Spleen (tissue), 11 donors: Measurements from ENCODE around the gene SH2D2A. TPM values are rescaled to one million over a fixed set of nuclear protein-coding genes. Genes with fewer than 3 reads are reported as not detected.
A peak's percentile ranks its signal among the peaks of the same experiment; 100 is the strongest.

Experiments
- DNase-seq: peaks from one replicate; pipeline ENCODE4 v3.0.0-alpha.2; 2020
- H3K27ac ChIP-seq, 8 donors: fragments of 200-600 bp; sonication (generic) in 7 of 8; 1 replicate in 4 of 8; 2 replicates in 4 of 8; pipeline versions ENCODE4 v1.5.0 to v1.8.0; 2016 to 2021; ENCODE audit warnings: inconsistent platforms in 4 of 8, mild to moderate bottlenecking in 4 of 8, moderate library complexity in 1 of 8
- H3K27me3 ChIP-seq, 7 donors: fragments of 200-600 bp; sonication (generic) in 6 of 7; replicated peaks in 1 of 7; 1 replicate in 4 of 7; 2 replicates in 3 of 7; pipeline versions ENCODE4 v1.5.0 to v1.8.0; 2016 to 2021; ENCODE audit warnings: inconsistent platforms in 3 of 7, mild to moderate bottlenecking in 1 of 7
- H3K36me3 ChIP-seq, 6 donors: fragments of 200-600 bp; sonication (generic) in 5 of 6; 1 replicate in 4 of 6; 2 replicates in 2 of 6; pipeline versions ENCODE4 v1.5.0 to v1.8.0; 2016 to 2021; ENCODE audit warnings: inconsistent platforms in 2 of 6
- H3K4me1 ChIP-seq, 6 donors: fragments of 200-600 bp; sonication (generic) in 5 of 6; 1 replicate in 3 of 6; 2 replicates in 3 of 6; pipeline versions ENCODE4 v1.5.0 to v1.8.0; 2016 to 2021; ENCODE audit warnings: inconsistent platforms in 3 of 6
- H3K4me3 ChIP-seq, 8 donors: fragments of 200-600 bp; sonication (generic) in 7 of 8; 1 replicate in 4 of 8; 2 replicates in 4 of 8; pipeline versions ENCODE4 v1.5.0 to v1.8.0; 2016 to 2021; ENCODE audit warnings: inconsistent platforms in 4 of 8, mild to moderate bottlenecking in 4 of 8, moderate library complexity in 2 of 8
- H3K9me3 ChIP-seq, 8 donors: fragments of 200-600 bp; sonication (generic) in 7 of 8; 1 replicate in 4 of 8; 2 replicates in 4 of 8; pipeline versions ENCODE4 v1.5.0 to v1.8.0; 2016 to 2021; ENCODE audit warnings: inconsistent platforms in 4 of 8
- POLR2A ChIP-seq, 3 donors: fragments of 450-650 bp; IDR thresholded peaks; one replicate each; pipeline ENCODE4 v1.5.1; 2017; ENCODE audit warnings: antibody characterized with exemption in 3 of 3, mild to moderate bottlenecking in 1 of 3
- POLR2AphosphoS5 ChIP-seq, 3 donors: sonication (generic); formaldehyde crosslinking; IDR thresholded peaks; one replicate each; pipeline ENCODE4 v1.5.1; 2017; ENCODE audit warnings: antibody characterized with exemption in 3 of 3
- WGBS, 5 donors: extraction: QIAGEN DNeasy Blood & Tissue Kit in 3 of 5; methylation state at CpG; one replicate each; pipeline versions ENCODE4 v1.1.5 to v1.1.7; 2013 to 2018; 5-methylcytosine and 5-hydroxymethylcytosine counted together
- intact Hi-C: fragments of 100-400 bp; cut with DNase I; formaldehyde crosslinking; loops from one replicate; pipeline ENCODE4 v1.15.0; 2023; ENCODE audit warnings: low total_unique reads
- polyA plus RNA-seq, 3 donors: library from polyadenylated mRNA; stranded (reverse); fragments of 200-250 nt; gene quantifications; one replicate each; pipeline ENCODE4 v1.2.1, GENCODE V29; 2013
- total RNA-seq, 7 donors: library from RNA; depleted of rRNA in 3 of 7; stranded (reverse); fragments of >200 nt in 3 of 7; fragmentation: NEBNext Ultra II Directional in 4 of 7; extraction: Animal tissue kit (Norgen Biotek cat#: 25700) in 4 of 7; gene quantifications; one replicate each; pipeline versions ENCODE4 v1.1.0 to v1.2.1, GENCODE V29; 2016 to 2021
- TF ChIP-seq, protein P1 (sequence below), 11 experiments: fragments of 200-600 bp in 7 of 11; fragments of 450-650 bp in 4 of 11; sonication (generic) in 4 of 11; IDR thresholded peaks in 8 of 11; conservative IDR thresholded peaks in 3 of 11; 1 replicate in 7 of 11; 2 replicates in 4 of 11; pipeline versions ENCODE4 v1.4.0 to v1.8.0; 2016 to 2021; ENCODE audit warnings: antibody characterized with exemption in 11 of 11, inconsistent platforms in 4 of 11, mild to moderate bottlenecking in 1 of 11
- donor health status: healthy with polysubstance abuse.
- donor health status: DM: no; HTN: no; CAD: no; lungs with moderate emphysema.
- donor health status: DM: no; HTN: no; CAD: no.
- donor health status: Bipolar disorder and iron deficiency.
- donor health status: healthy.
- donor health status: DM: no; HTN: no; CAD: no.
- donor health status: DM: yes; HTN: yes; CAD: no.

Gene SH2D2A
- total and polyA plus RNA-seq, 10 donors, result 3.6 to 22.1 (median 12.4) TPM

GRCh38 chr1:156863631-156864030 lies 47.0 kb upstream of the SH2D2A start:
- H3K9me3 ChIP-seq, result no peaks in the 10 kb centered on the region
- peaks cover 7 to 96% (median 49%) of the 10 kb centered on the region in 7 donors for H3K27me3 ChIP-seq
- intact Hi-C loops, result no loop called here
- 79 to 89% (median 85%) methylated on average over 7 of the region's 7 CpGs for whole genome bisulfite sequencing, 5 donors
- H3K4me3 ChIP-seq, result no peak overlapping the region
- no peaks in the 10 kb centered on the region for H3K36me3 ChIP-seq
- TF ChIP-seq POLR2A (IDR thresholded peaks at IDR 0.05) (no peak), POLR2AphosphoS5 (IDR thresholded peaks at IDR 0.05) (no peak)
- TF ChIP-seq, protein P1, sequence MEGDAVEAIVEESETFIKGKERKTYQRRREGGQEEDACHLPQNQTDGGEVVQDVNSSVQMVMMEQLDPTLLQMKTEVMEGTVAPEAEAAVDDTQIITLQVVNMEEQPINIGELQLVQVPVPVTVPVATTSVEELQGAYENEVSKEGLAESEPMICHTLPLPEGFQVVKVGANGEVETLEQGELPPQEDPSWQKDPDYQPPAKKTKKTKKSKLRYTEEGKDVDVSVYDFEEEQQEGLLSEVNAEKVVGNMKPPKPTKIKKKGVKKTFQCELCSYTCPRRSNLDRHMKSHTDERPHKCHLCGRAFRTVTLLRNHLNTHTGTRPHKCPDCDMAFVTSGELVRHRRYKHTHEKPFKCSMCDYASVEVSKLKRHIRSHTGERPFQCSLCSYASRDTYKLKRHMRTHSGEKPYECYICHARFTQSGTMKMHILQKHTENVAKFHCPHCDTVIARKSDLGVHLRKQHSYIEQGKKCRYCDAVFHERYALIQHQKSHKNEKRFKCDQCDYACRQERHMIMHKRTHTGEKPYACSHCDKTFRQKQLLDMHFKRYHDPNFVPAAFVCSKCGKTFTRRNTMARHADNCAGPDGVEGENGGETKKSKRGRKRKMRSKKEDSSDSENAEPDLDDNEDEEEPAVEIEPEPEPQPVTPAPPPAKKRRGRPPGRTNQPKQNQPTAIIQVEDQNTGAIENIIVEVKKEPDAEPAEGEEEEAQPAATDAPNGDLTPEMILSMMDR (IDR thresholded peaks at IDR 0.05 in 8 of 11, conservative IDR thresholded peaks at IDR 0.05 in 3 of 11), result no peak
- H3K27ac ChIP-seq, result no peak overlapping the region
- DNase-seq, result no peak
- peaks cover 20 to 39% (median 26%) of the 10 kb centered on the region in 6 donors for H3K4me1 ChIP-seq

GRCh38 chr1:156862997-156863599 lies 46.5 kb upstream of the SH2D2A start:
- no peaks in the 10 kb centered on the region for H3K9me3 ChIP-seq
- intact Hi-C loops, result no loop called here
- H3K4me1 ChIP-seq, result peaks cover 20 to 43% (median 27%) of the 10 kb centered on the region in 6 donors
- 55 to 68% (median 58%) methylated on average over 10 of the region's 10 CpGs for WGBS, 5 donors
- no peak for DNase-seq
- H3K27me3 ChIP-seq, result peaks cover 7 to 96% (median 53%) of the 10 kb centered on the region in 7 donors
- H3K27ac ChIP-seq, result no peak overlapping the region
- H3K36me3 ChIP-seq, result no peaks in the 10 kb centered on the region
- H3K4me3 ChIP-seq, result no peak overlapping the region
- TF ChIP-seq, protein P1 (IDR thresholded peaks at IDR 0.05 in 8 of 11, conservative IDR thresholded peaks at IDR 0.05 in 3 of 11), result no peak
- TF ChIP-seq POLR2AphosphoS5 (IDR thresholded peaks at IDR 0.05), result no peak
- no peak for TF ChIP-seq POLR2A (IDR thresholded peaks at IDR 0.05)

DNA sequence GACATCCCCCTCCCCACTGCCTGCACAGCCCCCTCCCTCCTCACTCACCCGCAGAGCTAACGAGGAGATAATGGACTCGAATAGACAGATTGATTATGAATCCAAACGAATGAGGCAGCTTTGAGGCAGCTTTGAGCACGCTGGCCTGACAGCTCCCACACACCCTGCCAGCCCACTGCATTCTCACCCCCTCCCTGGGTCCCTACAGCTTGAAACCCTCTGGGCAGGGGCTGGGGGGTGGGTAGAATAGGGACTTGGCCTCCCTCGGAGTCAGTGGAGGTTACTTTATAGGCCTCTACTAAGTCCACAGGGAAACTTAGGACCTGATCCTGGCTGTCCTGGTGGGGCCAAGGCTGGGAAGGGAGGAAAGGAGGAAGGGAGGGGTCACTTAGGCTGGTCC lies 45.9 kb upstream of the SH2D2A start:
- intact Hi-C loops, result no loop called here
- H3K36me3 ChIP-seq, result no peaks in the 10 kb centered on the region
- no peak for DNase-seq
- TF ChIP-seq POLR2A (IDR thresholded peaks at IDR 0.05), result no peak
- TF ChIP-seq, protein P1 (IDR thresholded peaks at IDR 0.05 in 8 of 11, conservative IDR thresholded peaks at IDR 0.05 in 3 of 11), result no peak
- no peak for TF ChIP-seq POLR2AphosphoS5 (IDR thresholded peaks at IDR 0.05)
- peaks cover 20 to 43% (median 27%) of the 10 kb centered on the region in 6 donors for H3K4me1 ChIP-seq
- no peak overlapping the region for H3K27ac ChIP-seq
- H3K27me3 ChIP-seq, result peaks cover 7 to 98% (median 53%) of the 10 kb centered on the region in 7 donors
- WGBS, 5 donors, result 82 to 92% (median 87%) methylated on average over 6 of the region's 6 CpGs
- H3K4me3 ChIP-seq, result no peak overlapping the region
- H3K9me3 ChIP-seq, result no peaks in the 10 kb centered on the region

DNA sequence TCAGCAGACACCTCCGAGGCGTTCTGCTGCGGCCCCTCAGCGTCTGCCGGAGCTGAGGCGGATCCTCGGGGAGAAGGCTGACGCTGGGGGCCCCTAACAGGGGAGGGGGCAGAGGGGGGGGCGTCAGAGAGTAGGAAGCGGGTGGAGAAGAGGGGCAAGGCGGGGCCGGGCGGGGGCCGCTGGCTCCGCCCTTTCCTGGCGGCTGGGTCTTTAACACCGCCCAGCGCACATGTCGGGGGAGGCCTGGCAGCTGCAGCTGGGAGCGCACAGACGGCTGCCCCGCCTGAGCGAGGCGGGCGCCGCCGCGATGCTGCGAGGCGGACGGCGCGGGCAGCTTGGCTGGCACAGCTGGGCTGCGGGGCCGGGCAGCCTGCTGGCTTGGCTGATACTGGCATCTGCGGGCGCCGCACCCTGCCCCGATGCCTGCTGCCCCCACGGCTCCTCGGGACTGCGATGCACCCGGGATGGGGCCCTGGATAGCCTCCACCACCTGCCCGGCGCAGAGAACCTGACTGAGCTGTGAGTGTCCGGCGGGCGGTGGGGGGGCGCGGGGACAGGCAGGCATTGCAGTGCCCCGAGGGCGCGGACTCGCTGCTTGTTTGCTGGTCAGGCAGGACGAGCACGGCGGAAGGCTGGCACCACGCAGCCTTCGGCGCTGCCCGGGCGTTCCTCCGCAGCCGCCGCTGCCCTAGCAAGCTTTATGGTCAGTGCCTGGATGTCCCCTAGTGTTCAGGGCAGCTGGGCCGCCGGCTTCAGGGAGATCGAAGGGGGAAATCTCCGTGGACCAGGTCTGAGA lies 44.2 kb upstream of the SH2D2A start, which contains the start of gene NTRK1:
Gene NTRK1, plus strand, starts transcription at position 238 of the 796 bp plus-strand sequence. Its CDS starts 70 bp downstream, at position 308.
- Histone ChIP-seq H3K4me3 (peak within 1 kb of the TSS in 7 of 8 donors; percentile 23 to 70 (median 34)), H3K36me3 (no peaks in the 10 kb centered on the region), H3K27ac (no peak within 1 kb of the TSS), H3K9me3 (no peaks in the 10 kb centered on the region), H3K27me3 (peaks cover 7 to 92% (median 48%) of the 10 kb centered on the region in 7 donors), H3K4me1 (peaks cover 20 to 36% (median 27%) of the 10 kb centered on the region in 6 donors)
- intact Hi-C loops, result no loop called here
- TF ChIP-seq POLR2A (IDR thresholded peaks at IDR 0.05), result no peak
- TF ChIP-seq, protein P1 (IDR thresholded peaks at IDR 0.05 in 8 of 11, conservative IDR thresholded peaks at IDR 0.05 in 3 of 11), result no peak
- no peak for TF ChIP-seq POLR2AphosphoS5 (IDR thresholded peaks at IDR 0.05)
- no peak for DNase-seq
- 5 to 14% (median 6%) methylated on average over 26 to 69 of the region's 69 CpGs for WGBS, 5 donors
